ENCODE results near the gene KRABD2.

KRABD2 gene

GRCh38 chr17:8341456-8341855 lies 35.0 kb downstream of the KRABD2 start:
- ChIA-PET CTCF (no interaction called here), POLR2A (ENCODE audit: low non-redundant PET) (no interaction called here)
- no peak overlapping the region for H3K27ac ChIP-seq
- no peak for TF ChIP-seq CTCF (conservative IDR thresholded peaks at IDR 0.05; ENCODE audit: low read depth)
- no peak for DNase-seq (ENCODE audit: low spot score)

GRCh38 chr17:8339540-8339939 lies 37.0 kb downstream of the KRABD2 start, which contains the start of gene ODF4:
Gene ODF4, plus strand, starts transcription at chr17:8339840. Its CDS starts 212 bp downstream, at chr17:8340052.
- DNase-seq (ENCODE audit: low spot score): no peak
- no peak for TF ChIP-seq CTCF (conservative IDR thresholded peaks at IDR 0.05; ENCODE audit: low read depth)
- POLR2A ChIA-PET (ENCODE audit: low non-redundant PET): interaction anchor here (0.5 kb wide), 1 partner anchor 92 kb away, joined by 3 read pairs; no protein-coding TSS in a partner anchor
- no peak within 1 kb of the TSS for H3K27ac ChIP-seq
- CTCF ChIA-PET: no interaction called here

GRCh38 chr17:8338753-8339140 lies 37.8 kb downstream of the KRABD2 start:
- ChIA-PET POLR2A (ENCODE audit: low non-redundant PET) (no interaction called here), CTCF (interaction anchor here (0.5 to 1.0 kb wide), 3 partner anchors 38 to 259 kb away, joined by 3 to 5 read pairs (median 4); partner anchors contain the start of genes CTC1 and KRABD2)
- DNase-seq (ENCODE audit: low spot score): no peak
- TF ChIP-seq CTCF (conservative IDR thresholded peaks at IDR 0.05; ENCODE audit: low read depth): no peak
- H3K27ac ChIP-seq: no peak overlapping the region

GRCh38 chr17:8337802-8338752 lies 38.4 kb downstream of the KRABD2 start:
- no peak for TF ChIP-seq CTCF (conservative IDR thresholded peaks at IDR 0.05; ENCODE audit: low read depth)

GRCh38 chr17:8333281-8333680 lies 43.2 kb downstream of the KRABD2 start:
- DNase-seq (ENCODE audit: low spot score): no peak
- ChIA-PET CTCF (interaction anchor here (0.6 kb wide), 2 partner anchors 8 to 50 kb away, joined by 3 read pairs; no protein-coding TSS in a partner anchor), POLR2A (ENCODE audit: low non-redundant PET) (no interaction called here)
- no peak for TF ChIP-seq CTCF (conservative IDR thresholded peaks at IDR 0.05; ENCODE audit: low read depth)
- no peak overlapping the region for H3K27ac ChIP-seq

More at GRCh38 chr17:8337802-8338752, 38.4 kb downstream of the KRABD2 start:
- CTCF ChIA-PET: interaction anchor here (0.6 to 1.0 kb wide), 4 partner anchors 37 to 366 kb away, joined by 3 to 4 read pairs (median 4); partner anchors contain the start of gene KRABD2
- no peak overlapping the region for H3K27ac ChIP-seq
- DNase-seq (ENCODE audit: low spot score): no peak
- POLR2A ChIA-PET (ENCODE audit: low non-redundant PET): no interaction called here

GRCh38 chr17:8332688-8333087 lies 43.8 kb downstream of the KRABD2 start:
- H3K27ac ChIP-seq: no peak overlapping the region
- CTCF ChIA-PET: interaction anchor here (0.6 kb wide), 2 partner anchors 49 to 294 kb away, joined by 3 read pairs; partner anchors contain the start of gene ALOX15B
- POLR2A ChIA-PET (ENCODE audit: low non-redundant PET): no interaction called here
- no peak for TF ChIP-seq CTCF (conservative IDR thresholded peaks at IDR 0.05; ENCODE audit: low read depth)
- DNase-seq (ENCODE audit: low spot score): no peak

Measured in RWPE1 (cell line).